22Rv1 (cell line): Measurements from ENCODE around the gene AOAH.

Experiments
- H3K27ac ChIP-seq: fragments of 450-650 bp; 2 replicates; pipeline ENCODE4 v1.5.1; 2017
- CTCF ChIP-seq: fragments of 450-650 bp; IDR thresholded peaks from 2 replicates; pipeline ENCODE4 v1.5.1; 2017; ENCODE audit warnings: mild to moderate bottlenecking
- ZFX ChIP-seq: fragments of 450-650 bp; IDR thresholded peaks from 2 replicates; pipeline ENCODE4 v1.6.1; 2017; ENCODE audit warnings: antibody characterized with exemption, borderline replicate concordance

Gene AOAH

GRCh38 chr7:36760856-36761762 is 36.8 kb upstream of the AOAH start:
- TF ChIP-seq ZFX (no peak), CTCF (no peak)
- H3K27ac ChIP-seq: no peak overlapping the region

- H3K27ac ChIP-seq: no peak overlapping the region
- TF ChIP-seq CTCF: no peak
- TF ChIP-seq ZFX: no peak
Observed at GRCh38 chr7:36758879-36759278, 34.6 kb upstream of the AOAH start.

GRCh38 chr7:36755484-36755883 is 31.2 kb upstream of the AOAH start:
- TF ChIP-seq CTCF: no peak
- no peak for TF ChIP-seq ZFX
- no peak overlapping the region for H3K27ac ChIP-seq

- H3K27ac ChIP-seq: no peak overlapping the region
- TF ChIP-seq CTCF: no peak
- no peak for TF ChIP-seq ZFX
Observed at GRCh38 chr7:36752026-36752711, 27.9 kb upstream of the AOAH start.

GRCh38 chr7:36750451-36750850 is 26.2 kb upstream of the AOAH start:
- no peak overlapping the region for H3K27ac ChIP-seq
- TF ChIP-seq ZFX (no peak), CTCF (no peak)

- TF ChIP-seq CTCF (no peak), ZFX (no peak)
- no peak overlapping the region for H3K27ac ChIP-seq
Observed at GRCh38 chr7:36749282-36749960, 25.1 kb upstream of the AOAH start.
